Adrenal gland (tissue), 12 donors: Measurements from ENCODE around the gene SLC6A3. TPM values are rescaled to one million over a fixed set of nuclear protein-coding genes. Genes with fewer than 3 reads are reported as not detected.

Experiments
- DNase-seq, 7 donors: peaks; one replicate each; pipeline ENCODE4 v3.0.0-alpha.2; 2019 to 2020
- H3K27ac ChIP-seq, 5 donors: fragments of 200-600 bp; sonication (generic) in 4 of 5; 1 replicate in 3 of 5; 2 replicates in 2 of 5; pipeline versions ENCODE4 v1.5.1 to v1.8.0; 2016 to 2020; ENCODE audit warnings: mild to moderate bottlenecking in 1 of 5
- H3K27me3 ChIP-seq: fragments of 200-600 bp; 2 replicates; pipeline ENCODE4 v1.8.0; 2021
- H3K36me3 ChIP-seq, 2 donors: fragments of 200-600 bp; replicated peaks in 1 of 2; 1 replicate in 1 of 2; 2 replicates in 1 of 2; pipeline versions ENCODE4 v1.5.1 to v1.8.0; 2018 to 2022
- H3K4me1 ChIP-seq, 2 donors: fragments of 200-600 bp; replicated peaks in 1 of 2; 1 replicate in 1 of 2; 2 replicates in 1 of 2; pipeline versions ENCODE4 v1.5.1 to v1.8.0; 2018 to 2021
- H3K4me3 ChIP-seq, 4 donors: fragments of 200-600 bp; sonication (generic) in 3 of 4; one replicate each; pipeline ENCODE4 v1.5.1; 2016 to 2018
- H3K9me3 ChIP-seq, 3 donors: fragments of 200-600 bp; sonication (generic) in 1 of 3; replicated peaks in 1 of 3; 1 replicate in 2 of 3; 2 replicates in 1 of 3; pipeline versions ENCODE4 v1.5.1 to v1.8.0; 2016 to 2021
- POLR2A ChIP-seq, 2 donors: fragments of 450-650 bp; IDR thresholded peaks; one replicate each; pipeline ENCODE4 v1.6.1; 2017; ENCODE audit warnings: antibody characterized with exemption in 2 of 2, mild to moderate bottlenecking in 2 of 2, moderate library complexity in 1 of 2
- WGBS, 4 donors: extraction: QIAGEN DNeasy Blood & Tissue Kit in 2 of 4; methylation state at CpG; one replicate each; pipeline versions ENCODE4 v1.1.5 to v1.1.7; 2013 to 2017; 5-methylcytosine and 5-hydroxymethylcytosine counted together
- intact Hi-C, 2 donors: fragments of 100-400 bp; cut with DNase I; formaldehyde crosslinking; loops; one replicate each; pipeline versions ENCODE4 v1.14.1 to v1.15.0; 2022 to 2023
- polyA plus RNA-seq, 3 donors: library from polyadenylated mRNA; stranded (reverse); fragments of 200-250 nt in 2 of 3; fragments of 350-450 nt in 1 of 3; fragmentation: Illumina TruSeq in 1 of 3; extraction: RNeasy Lipid Tissue Mini Kit (QIAGEN cat#74804) in 1 of 3; gene quantifications; one replicate each; pipeline ENCODE4 v1.2.3, GENCODE V29; 2013 to 2014
- total RNA-seq, 9 donors: library from RNA; depleted of rRNA in 4 of 9; stranded (reverse); fragments of >200 nt in 4 of 9; fragments of 120-200 nt in 1 of 9; fragmentation: NEBNext Ultra II Directional in 1 of 9; extraction: Animal tissue kit (Norgen Biotek cat#: 25700) in 1 of 9; gene quantifications; one replicate each; pipeline versions ENCODE4 v1.1.0 to v1.2.4, GENCODE V29; 2013 to 2023
- TF ChIP-seq, protein P1 (sequence below), 6 experiments: fragments of 450-650 bp in 4 of 6; fragments of 200-600 bp in 2 of 6; sonication (generic) in 1 of 6; IDR thresholded peaks; 1 replicate in 5 of 6; 2 replicates in 1 of 6; pipeline versions ENCODE4 v1.5.1 to v1.8.0; 2016 to 2021; ENCODE audit warnings: antibody characterized with exemption in 6 of 6, mild to moderate bottlenecking in 2 of 6, moderate library complexity in 1 of 6
- donor health status: healthy with polysubstance abuse.
- donor health status: Bipolar disorder and iron deficiency.
- donor health status: DM: yes; HTN: yes; CAD: no.
- donor health status: DM: no; HTN: no; CAD: no.
- donor health status: DM: no; HTN: no; CAD: no.
- donor health status: DM: yes; HTN: yes; CAD: no.

Gene SLC6A3
- total and polyA plus RNA-seq, 12 donors = 0.10 TPM; not detected in 11

DNA sequence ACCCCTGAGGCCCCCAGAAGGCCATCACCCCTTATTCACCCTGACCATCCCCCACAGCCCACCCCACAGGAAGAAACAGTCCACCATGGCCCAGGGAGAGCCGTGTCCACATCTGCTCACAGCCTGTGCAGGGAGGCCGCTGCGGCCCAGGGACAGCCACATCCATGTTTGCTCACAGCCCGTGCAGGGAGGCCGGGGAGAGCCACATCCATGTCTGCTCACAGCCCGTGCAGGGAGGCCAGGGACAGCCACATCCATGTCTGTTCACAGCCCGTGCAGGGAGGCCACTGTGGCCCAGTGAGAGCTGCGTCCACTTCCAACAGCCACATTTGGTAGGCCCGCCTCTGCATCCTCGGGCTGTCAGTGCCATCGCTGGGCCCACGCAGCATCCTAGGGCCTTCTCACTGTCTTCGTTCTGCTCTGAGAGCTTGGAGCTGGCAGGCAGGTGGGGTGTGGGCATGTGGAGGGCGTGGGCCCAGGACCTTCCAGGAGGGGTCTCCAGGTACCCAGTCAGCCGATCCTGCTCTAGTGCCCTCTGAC is 40.4 kb upstream of the SLC6A3 start:
- H3K36me3 ChIP-seq = peaks cover 0 to 30% of the 10 kb centered on the region in 2 donors
- intact Hi-C loops = loop anchor here in 1 of 2 donors (10.0 kb wide), 1 partner anchor 149 kb away; no protein-coding TSS in a partner anchor
- 89 to 100% (median 92%) methylated on average over 7 to 15 of the region's 15 CpGs for WGBS, 4 donors

DNA sequence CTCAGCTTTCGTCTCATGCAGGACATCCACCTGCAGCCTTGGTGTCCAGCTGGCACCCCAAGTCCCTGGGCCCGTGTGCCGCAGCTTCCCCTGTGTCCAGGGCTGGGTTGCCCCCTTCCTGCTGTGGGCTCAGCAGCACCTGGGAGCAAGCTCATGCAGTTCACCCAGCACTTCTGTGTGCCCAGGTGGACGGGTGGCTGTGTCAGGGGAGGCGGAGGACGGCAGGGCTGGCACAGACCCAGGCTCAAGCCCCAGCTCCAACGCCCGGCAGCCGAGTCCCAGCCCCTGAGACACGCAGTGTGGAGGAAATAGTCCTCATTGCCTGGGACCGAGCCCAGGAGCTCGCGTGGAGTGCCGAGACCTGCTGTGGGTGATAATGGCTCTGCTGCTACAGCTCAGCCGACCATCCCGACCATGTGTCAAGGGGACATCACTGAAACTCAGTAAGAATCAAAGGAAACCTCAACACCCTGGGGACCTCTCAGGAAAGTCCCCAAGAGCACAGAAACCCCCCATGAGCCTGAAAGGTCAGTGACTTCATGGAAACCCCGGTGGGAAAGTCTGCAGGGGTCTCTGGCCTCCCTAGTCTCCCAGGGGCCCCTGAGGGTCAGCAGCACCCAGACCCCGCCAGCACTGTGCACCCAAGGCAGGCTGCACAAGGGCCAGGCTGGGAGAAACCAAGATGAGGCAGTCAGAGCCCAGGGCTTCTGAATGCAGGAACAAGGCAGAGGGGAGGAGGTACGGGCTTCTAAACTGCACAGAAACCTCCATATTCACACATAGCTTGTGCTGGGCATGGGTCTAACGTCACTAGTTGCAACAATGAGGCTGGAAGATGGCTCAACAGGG is 39.7 kb upstream of the SLC6A3 start:
- no peaks in the 10 kb centered on the region for H3K9me3 ChIP-seq
- H3K27me3 ChIP-seq = no peaks in the 10 kb centered on the region
- no peak overlapping the region for H3K4me3 ChIP-seq
- 91 to 100% (median 94%) methylated on average over 8 to 20 of the region's 20 CpGs for WGBS, 4 donors
- H3K36me3 ChIP-seq = peaks cover 0 to 30% of the 10 kb centered on the region in 2 donors
- H3K4me1 ChIP-seq = peaks cover 3 to 5% of the 10 kb centered on the region in 2 donors
- H3K27ac ChIP-seq = no peak overlapping the region
- intact Hi-C loops = loop anchor here in 1 of 2 donors (10.0 kb wide), 1 partner anchor 150 kb away; no protein-coding TSS in a partner anchor
- no peak for TF ChIP-seq POLR2A (IDR thresholded peaks at IDR 0.05)
- TF ChIP-seq, protein P1, sequence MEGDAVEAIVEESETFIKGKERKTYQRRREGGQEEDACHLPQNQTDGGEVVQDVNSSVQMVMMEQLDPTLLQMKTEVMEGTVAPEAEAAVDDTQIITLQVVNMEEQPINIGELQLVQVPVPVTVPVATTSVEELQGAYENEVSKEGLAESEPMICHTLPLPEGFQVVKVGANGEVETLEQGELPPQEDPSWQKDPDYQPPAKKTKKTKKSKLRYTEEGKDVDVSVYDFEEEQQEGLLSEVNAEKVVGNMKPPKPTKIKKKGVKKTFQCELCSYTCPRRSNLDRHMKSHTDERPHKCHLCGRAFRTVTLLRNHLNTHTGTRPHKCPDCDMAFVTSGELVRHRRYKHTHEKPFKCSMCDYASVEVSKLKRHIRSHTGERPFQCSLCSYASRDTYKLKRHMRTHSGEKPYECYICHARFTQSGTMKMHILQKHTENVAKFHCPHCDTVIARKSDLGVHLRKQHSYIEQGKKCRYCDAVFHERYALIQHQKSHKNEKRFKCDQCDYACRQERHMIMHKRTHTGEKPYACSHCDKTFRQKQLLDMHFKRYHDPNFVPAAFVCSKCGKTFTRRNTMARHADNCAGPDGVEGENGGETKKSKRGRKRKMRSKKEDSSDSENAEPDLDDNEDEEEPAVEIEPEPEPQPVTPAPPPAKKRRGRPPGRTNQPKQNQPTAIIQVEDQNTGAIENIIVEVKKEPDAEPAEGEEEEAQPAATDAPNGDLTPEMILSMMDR (IDR thresholded peaks at IDR 0.05) = no peak
- DNase-seq = no peak

More for the DNA sequence above, 40.4 kb upstream of the SLC6A3 start:
- TF ChIP-seq, protein P1 (IDR thresholded peaks at IDR 0.05) = no peak
- TF ChIP-seq POLR2A (IDR thresholded peaks at IDR 0.05) = no peak
- no peak overlapping the region for H3K4me3 ChIP-seq
- no peaks in the 10 kb centered on the region for H3K9me3 ChIP-seq
- no peak overlapping the region for H3K27ac ChIP-seq
- H3K27me3 ChIP-seq = no peaks in the 10 kb centered on the region
- DNase-seq = no peak
- H3K4me1 ChIP-seq = no peaks in the 10 kb centered on the region

DNA sequence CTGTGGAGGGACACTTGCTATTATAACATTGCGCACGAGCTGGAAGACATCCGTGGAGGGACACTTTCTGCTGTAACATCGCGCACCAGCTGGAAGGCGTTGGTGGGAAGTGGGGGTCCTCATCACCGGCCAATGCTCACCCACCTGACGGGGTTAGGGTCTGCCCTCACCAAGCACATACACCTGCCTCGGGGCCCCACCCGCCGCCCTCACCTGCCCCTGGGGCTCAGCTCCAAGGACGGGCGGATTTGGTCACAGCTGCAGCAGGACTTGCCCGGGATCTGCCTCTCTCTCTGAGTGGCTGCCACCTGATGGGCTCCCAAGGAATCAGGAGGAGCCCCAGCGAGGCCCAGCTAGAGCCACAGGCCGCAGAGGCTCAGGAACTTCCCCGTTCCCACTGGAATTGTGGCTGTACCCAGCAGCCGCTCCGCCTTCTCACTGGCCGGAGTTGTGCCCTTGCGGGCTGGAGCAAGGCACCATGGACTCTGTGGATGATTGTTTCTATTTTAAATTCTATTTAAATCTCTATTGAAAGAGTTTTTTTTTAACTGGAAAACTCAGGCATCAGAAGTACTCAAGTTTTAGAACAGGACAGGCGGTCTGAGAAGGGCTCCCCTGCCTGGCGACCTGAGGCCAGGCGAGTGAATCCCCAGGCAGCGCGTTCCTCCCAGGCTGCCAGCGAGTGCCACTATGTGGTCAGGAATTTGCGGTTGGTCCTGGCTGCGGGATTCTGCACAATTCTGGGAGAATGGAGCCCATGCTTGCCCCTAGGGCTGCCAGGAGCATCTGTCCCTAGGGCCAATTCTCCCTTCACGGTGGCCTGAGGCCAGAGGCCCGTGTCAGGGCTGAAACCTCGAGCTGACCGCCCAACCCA is 38.9 kb upstream of the SLC6A3 start:
- H3K9me3 ChIP-seq = no peaks in the 10 kb centered on the region
- intact Hi-C loops = loop anchor here in 1 of 2 donors (10.0 kb wide), 1 partner anchor 151 kb away; no protein-coding TSS in a partner anchor
- H3K4me1 ChIP-seq = peaks cover 5 to 13% of the 10 kb centered on the region in 2 donors
- H3K4me3 ChIP-seq = no peak overlapping the region
- TF ChIP-seq POLR2A (IDR thresholded peaks at IDR 0.05) = no peak
- TF ChIP-seq, protein P1 (IDR thresholded peaks at IDR 0.05) = no peak
- peaks cover 0 to 27% of the 10 kb centered on the region in 2 donors for H3K36me3 ChIP-seq
- no peak overlapping the region for H3K27ac ChIP-seq
- 92 to 95% (median 95%) methylated on average over 24 to 33 of the region's 33 CpGs for WGBS, 4 donors
- DNase-seq = no peak
- no peaks in the 10 kb centered on the region for H3K27me3 ChIP-seq
